PC-9 (cell line): ENCODE data around the gene MSH3. TPM values are rescaled to one million over a fixed set of nuclear protein-coding genes. Genes with fewer than 3 reads are reported as not detected.

Experiments used
- BruUV-seq: library from RNA; stranded (reverse); fragments of 400-500 nt; replicated peaks from 2 replicates; lab custom pipeline; 2021; lab: Mats Ljungman, UMichigan
- CTCF ChIA-PET: fragments of 300-600 bp; sonication (Branson Sonifier 250); formaldehyde crosslinking; loops from one replicate; lab custom pipeline; 2022; ENCODE audit warnings: antibody characterized with exemption; lab: Charles Lee
- POLR2A ChIA-PET: fragments of 300-600 bp; sonication (Branson Sonifier 250); formaldehyde crosslinking; loops from one replicate; lab custom pipeline; 2022; ENCODE audit warnings: antibody characterized with exemption; ENCODE audit not compliant: unreplicated experiment; lab: Charles Lee
- DNase-seq, 2 experiments: peaks; one replicate each; pipeline versions ENCODE4 v3.0.0 to v3.0.0-alpha.2; 2015 to 2022; ENCODE audit warnings: mixed read lengths in 1 of 2
- H2AFZ ChIP-seq: fragments of 200-600 bp; sonication (generic); 2 replicates; pipeline ENCODE4 v1.8.1; 2017; ENCODE audit warnings: antibody characterized with exemption
- H3F3A ChIP-seq: fragments of 200-600 bp; sonication (generic); 2 replicates; pipeline ENCODE4 v1.8.1; 2017; ENCODE audit warnings: antibody characterized with exemption, mild to moderate bottlenecking, low read depth; ENCODE audit not compliant: insufficient read depth
- H3K27ac ChIP-seq: fragments of 200-600 bp; sonication (generic); 2 replicates; pipeline ENCODE4 v1.6.1; 2016; ENCODE audit warnings: mixed run types
- H3K27me3 ChIP-seq: fragments of 200-600 bp; sonication (generic); 2 replicates; pipeline ENCODE4 v1.6.1; 2016; ENCODE audit warnings: low read depth, mixed run types; ENCODE audit not compliant: insufficient read depth
- H3K36me3 ChIP-seq: fragments of 200-600 bp; sonication (generic); 2 replicates; pipeline ENCODE4 v1.6.1; 2016; ENCODE audit warnings: low read depth, mixed run types
- H3K4me1 ChIP-seq: fragments of 200-600 bp; sonication (generic); replicated peaks from 2 replicates; pipeline ENCODE4 v1.6.1; 2016; ENCODE audit warnings: mixed run types; ENCODE audit not compliant: insufficient read depth
- H3K4me2 ChIP-seq: fragments of 200-600 bp; sonication (generic); 2 replicates; pipeline ENCODE4 v1.6.1; 2017; ENCODE audit warnings: mixed run types
- H3K4me3 ChIP-seq: fragments of 200-600 bp; sonication (generic); 2 replicates; pipeline ENCODE4 v1.6.1; 2016; ENCODE audit warnings: mixed run types
- H3K79me2 ChIP-seq: fragments of 200-600 bp; sonication (generic); 2 replicates; pipeline ENCODE4 v1.6.1; 2017; ENCODE audit warnings: low read depth, mixed run types
- H3K9me2 ChIP-seq: fragments of 200-600 bp; sonication (generic); 2 replicates; pipeline ENCODE4 v1.8.1; 2017; ENCODE audit warnings: mild to moderate bottlenecking; ENCODE audit not compliant: insufficient read depth
- H3K9me3 ChIP-seq: fragments of 200-600 bp; sonication (generic); 2 replicates; pipeline ENCODE4 v1.8.1; 2016; ENCODE audit warnings: low read depth; ENCODE audit not compliant: insufficient read depth
- H4K20me1 ChIP-seq: fragments of 200-600 bp; sonication (generic); 2 replicates; pipeline ENCODE4 v1.8.1; 2017; ENCODE audit not compliant: insufficient read depth
- EZH2 ChIP-seq: fragments of 200-600 bp; sonication (generic); IDR thresholded peaks from 2 replicates; pipeline ENCODE4 v1.8.0; 2017; ENCODE audit warnings: antibody characterized with exemption, low read depth
- intact Hi-C: fragments of 100-400 bp; cut with micrococcal nuclease; formaldehyde crosslinking; loops from one replicate; pipeline ENCODE4 v1.10.0; 2022; ENCODE audit not compliant: unreplicated experiment
- total RNA-seq: library from RNA; stranded (reverse); gene quantifications from 2 replicates; pipeline ENCODE4 v1.2.3, GENCODE V29; 2021
- TF ChIP-seq, protein P1 (sequence below): fragments of 200-600 bp; sonication (generic); conservative IDR thresholded peaks from 2 replicates; pipeline ENCODE4 v1.6.1; 2017; ENCODE audit warnings: mixed run types, antibody characterized with exemption, mild to moderate bottlenecking, moderate library complexity

Gene MSH3
- total RNA-seq, 1 experiment from 2014 or later: 16.9 TPM

DNA sequence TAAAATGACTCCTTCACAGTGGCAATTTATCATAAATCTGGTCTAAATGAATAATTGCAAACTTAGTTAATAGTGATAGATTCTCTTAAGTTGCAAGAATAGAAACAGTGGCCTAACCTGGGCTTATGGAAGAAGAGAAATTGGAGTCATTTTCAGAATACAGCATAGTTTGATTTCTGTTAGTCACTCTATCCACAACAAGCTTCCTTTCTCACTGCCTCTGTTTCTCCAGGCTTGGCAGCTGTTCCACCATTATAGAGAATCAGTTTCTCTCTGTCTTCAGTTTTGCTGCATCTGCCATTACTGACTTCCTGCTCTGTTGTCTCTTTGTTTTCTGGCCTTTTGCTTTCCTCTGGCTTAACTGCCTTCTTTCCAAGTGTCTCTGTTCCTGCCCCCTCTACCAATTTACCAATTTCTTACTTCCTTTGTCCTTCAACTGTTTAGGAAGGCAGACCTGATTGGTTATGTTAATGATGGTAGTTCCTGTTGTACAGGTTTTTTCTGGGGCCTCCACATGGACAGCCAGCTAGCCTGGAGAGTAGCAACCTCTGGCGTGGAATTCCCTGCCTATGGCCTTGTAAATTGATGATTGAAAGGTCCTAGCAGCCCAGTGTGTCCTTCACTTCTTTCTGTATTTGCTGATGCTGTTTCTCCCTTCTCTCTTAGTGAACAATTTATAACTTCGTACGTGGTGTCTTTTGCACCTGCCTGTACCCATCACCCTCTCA lies 229.8 kb downstream of the MSH3 start:
- Histone ChIP-seq H3K9me3 (no peaks in the 10 kb centered on the region), H3F3A (no peaks in the 10 kb centered on the region), H3K79me2 (no peaks in the 10 kb centered on the region), H3K27me3 (no peaks in the 10 kb centered on the region), H3K4me2 (no peak overlapping the region), H3K27ac (no peak overlapping the region), H3K36me3 (no peaks in the 10 kb centered on the region), H3K4me1 (peaks cover 9% of the 10 kb centered on the region; the same call in 1 of the 2 replicates), H4K20me1 (no peaks in the 10 kb centered on the region), H3K4me3 (no peak overlapping the region), H3K9me2 (no peaks in the 10 kb centered on the region), H2AFZ (no peak overlapping the region)
- POLR2A ChIA-PET: no interaction called here
- CTCF ChIA-PET: no interaction called here
- intact Hi-C loops: no loop called here
- DNase-seq: no peak
- TF ChIP-seq, protein P1, sequence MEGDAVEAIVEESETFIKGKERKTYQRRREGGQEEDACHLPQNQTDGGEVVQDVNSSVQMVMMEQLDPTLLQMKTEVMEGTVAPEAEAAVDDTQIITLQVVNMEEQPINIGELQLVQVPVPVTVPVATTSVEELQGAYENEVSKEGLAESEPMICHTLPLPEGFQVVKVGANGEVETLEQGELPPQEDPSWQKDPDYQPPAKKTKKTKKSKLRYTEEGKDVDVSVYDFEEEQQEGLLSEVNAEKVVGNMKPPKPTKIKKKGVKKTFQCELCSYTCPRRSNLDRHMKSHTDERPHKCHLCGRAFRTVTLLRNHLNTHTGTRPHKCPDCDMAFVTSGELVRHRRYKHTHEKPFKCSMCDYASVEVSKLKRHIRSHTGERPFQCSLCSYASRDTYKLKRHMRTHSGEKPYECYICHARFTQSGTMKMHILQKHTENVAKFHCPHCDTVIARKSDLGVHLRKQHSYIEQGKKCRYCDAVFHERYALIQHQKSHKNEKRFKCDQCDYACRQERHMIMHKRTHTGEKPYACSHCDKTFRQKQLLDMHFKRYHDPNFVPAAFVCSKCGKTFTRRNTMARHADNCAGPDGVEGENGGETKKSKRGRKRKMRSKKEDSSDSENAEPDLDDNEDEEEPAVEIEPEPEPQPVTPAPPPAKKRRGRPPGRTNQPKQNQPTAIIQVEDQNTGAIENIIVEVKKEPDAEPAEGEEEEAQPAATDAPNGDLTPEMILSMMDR: no peak
- TF ChIP-seq EZH2: no peak
- no TSS peak for BruUV-seq

DNA sequence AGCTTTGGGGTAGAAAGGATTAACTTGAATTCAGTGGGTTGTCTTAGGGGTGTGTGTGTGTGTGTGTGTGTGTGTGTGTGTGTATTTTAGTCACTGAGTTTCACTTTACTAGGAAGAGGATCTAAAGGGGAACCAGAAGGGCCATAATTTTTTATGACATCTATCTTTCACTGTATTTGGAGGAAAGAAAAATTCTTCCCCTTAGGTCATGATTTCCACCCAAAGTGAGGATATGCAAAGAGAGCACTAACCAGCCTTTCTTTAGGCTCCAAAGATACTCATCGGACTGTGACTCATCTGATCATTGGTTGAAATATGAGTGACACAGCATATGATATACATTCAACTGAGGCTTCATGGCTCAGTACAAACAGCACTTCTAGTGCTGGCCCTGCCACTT lies 230.5 kb downstream of the MSH3 start:
- Histone ChIP-seq H3K9me3 (no peaks in the 10 kb centered on the region), H2AFZ (no peak overlapping the region), H3F3A (no peaks in the 10 kb centered on the region), H3K27ac (no peak overlapping the region), H4K20me1 (no peaks in the 10 kb centered on the region), H3K27me3 (no peaks in the 10 kb centered on the region), H3K9me2 (no peaks in the 10 kb centered on the region), H3K4me3 (no peak overlapping the region), H3K79me2 (no peaks in the 10 kb centered on the region), H3K4me2 (no peak overlapping the region), H3K36me3 (no peaks in the 10 kb centered on the region), H3K4me1 (peaks cover 9% of the 10 kb centered on the region; the same call in 1 of the 2 replicates)
- DNase-seq: no peak
- TF ChIP-seq, protein P1: no peak
- no peak for TF ChIP-seq EZH2
- no TSS peak for BruUV-seq
- CTCF ChIA-PET: no interaction called here
- POLR2A ChIA-PET: no interaction called here
- intact Hi-C loops: no loop called here

DNA sequence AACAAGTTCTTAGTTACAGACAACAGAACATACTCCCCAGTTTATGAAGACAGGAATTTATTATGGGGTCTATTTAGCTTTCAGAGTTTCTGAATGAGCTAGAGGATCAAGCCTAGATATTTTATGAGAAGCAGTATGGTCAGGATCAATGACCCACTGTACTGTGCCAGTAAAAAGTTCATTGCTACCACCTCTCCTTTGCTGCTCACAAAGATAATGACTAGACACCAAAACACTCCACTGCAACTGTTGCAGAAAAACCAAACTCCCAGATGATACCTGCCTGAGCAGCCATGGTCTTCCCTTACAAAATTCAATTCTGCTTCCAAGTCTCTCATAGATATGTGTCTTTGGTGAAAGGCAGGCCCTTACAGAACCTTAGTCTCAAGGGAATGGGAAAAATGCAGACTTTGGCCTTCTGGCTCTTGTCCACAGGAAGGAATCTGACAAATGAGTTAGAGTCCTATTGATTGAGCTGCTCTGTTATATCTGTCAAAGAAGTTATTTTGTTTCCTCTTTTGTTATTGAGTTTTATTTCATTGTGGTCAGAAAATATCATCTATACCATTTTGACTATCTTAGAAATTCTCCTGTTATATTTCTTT lies 231.0 kb downstream of the MSH3 start:
- Histone ChIP-seq H3K4me3 (no peak overlapping the region), H3K4me2 (no peak overlapping the region), H3K9me2 (no peaks in the 10 kb centered on the region), H3K27me3 (no peaks in the 10 kb centered on the region), H2AFZ (no peak overlapping the region), H4K20me1 (no peaks in the 10 kb centered on the region), H3K27ac (no peak overlapping the region), H3K4me1 (peaks cover 9% of the 10 kb centered on the region; the same call in 1 of the 2 replicates), H3K9me3 (no peaks in the 10 kb centered on the region; the same call in 1 of the 2 replicates), H3K79me2 (no peaks in the 10 kb centered on the region), H3K36me3 (no peaks in the 10 kb centered on the region), H3F3A (no peaks in the 10 kb centered on the region)
- intact Hi-C loops: no loop called here
- DNase-seq: no peak
- no TSS peak for BruUV-seq
- TF ChIP-seq, protein P1: no peak
- no peak for TF ChIP-seq EZH2
- POLR2A ChIA-PET: no interaction called here
- CTCF ChIA-PET: no interaction called here
